GM12878 (cell line): Measurements from ENCODE around the gene ADAMTSL1. TPM values are rescaled to one million over a fixed set of nuclear protein-coding genes. Genes with fewer than 3 reads are reported as not detected.

ENCODE experiments used
- ATAC-seq: fragments of 200-7000 bp; cut with Tn5 transposase; 3 replicates; pipeline ENCODE4 v1.9.1; 2020; ENCODE audit warnings: mild to moderate bottlenecking, moderate library complexity
- BruUV-seq: library from RNA; stranded (reverse); fragments of 400-500 nt; replicated peaks from 2 replicates; lab custom pipeline; 2021; lab: Mats Ljungman, UMichigan
- CTCF ChIA-PET: fragments of 300-600 bp; sonication (Branson Sonifier 250); formaldehyde crosslinking; extraction: SDS; loops from one replicate; lab custom pipeline; 2021; ENCODE audit warnings: inconsistent platforms; lab: Yijun Ruan, JAX
- POLR2A ChIA-PET: fragments of 350-600 bp; formaldehyde crosslinking; extraction: SDS; loops from one replicate; lab custom pipeline; 2021; ENCODE audit warnings: inconsistent platforms; lab: Charles Lee
- RAD21 ChIA-PET: fragments of 300-600 bp; sonication (Branson Sonifier 250); formaldehyde crosslinking; loops from one replicate; lab custom pipeline; 2023; ENCODE audit warnings: antibody characterized with exemption; ENCODE audit not compliant: unreplicated experiment; lab: Charles Lee
- SMC1A ChIA-PET: fragments of 300-600 bp; sonication (Branson Sonifier 250); formaldehyde crosslinking; loops from one replicate; lab custom pipeline; 2023; ENCODE audit not compliant: unreplicated experiment, uncharacterized antibody; lab: Charles Lee
- DNase-seq: peaks from one replicate; pipeline ENCODE4 v3.0.0-alpha.2; 2011; ENCODE audit warnings: low read depth, low spot score
- FAIRE-seq: peaks from 3 replicates; lab custom pipeline; 2011; peaks lifted over from hg19 to GRCh38; lab: Jason Lieb, UNC
- H2AFZ ChIP-seq: 2 replicates; pipeline ENCODE4 v1.6.0; 2011; ENCODE audit warnings: low read depth, low read length, control low read depth; ENCODE audit not compliant: control insufficient read depth
- H3K27ac ChIP-seq: 2 replicates; pipeline ENCODE4 v1.5.1; 2011; ENCODE audit warnings: control low read depth; ENCODE audit not compliant: control insufficient read depth, insufficient read depth
- H3K27me3 ChIP-seq, 2 experiments: replicated peaks in 1 of 2; 2 replicates each; pipeline versions ENCODE4 v1.6.0 to v1.6.1; 2011; ENCODE audit warnings: low read length in 1 of 2; ENCODE audit not compliant: control insufficient read depth in 2 of 2, insufficient read depth in 2 of 2
- H3K36me3 ChIP-seq, 2 experiments: 2 replicates each; pipeline ENCODE4 v1.5.1; 2011; ENCODE audit warnings: low read length in 1 of 2; ENCODE audit not compliant: control insufficient read depth in 2 of 2, insufficient read depth in 2 of 2
- H3K4me1 ChIP-seq: 2 replicates; pipeline ENCODE4 v1.6.1; 2011; ENCODE audit warnings: mild to moderate bottlenecking, low read length, moderate library complexity, mixed read lengths; ENCODE audit not compliant: control insufficient read depth, insufficient read depth
- H3K4me2 ChIP-seq: 2 replicates; pipeline ENCODE4 v1.6.0; 2011; ENCODE audit warnings: control low read depth; ENCODE audit not compliant: control insufficient read depth, insufficient read depth
- H3K4me3 ChIP-seq: fragments of 200-600 bp; sonication (generic); 2 replicates; pipeline ENCODE4 v1.5.1; 2016
- H3K79me2 ChIP-seq: 2 replicates; pipeline ENCODE4 v1.6.0; 2011; ENCODE audit warnings: low read length; ENCODE audit not compliant: control insufficient read depth, insufficient read depth
- H3K9ac ChIP-seq: 2 replicates; pipeline ENCODE4 v1.8.0; 2011; ENCODE audit warnings: low read length, control low read depth, mixed read lengths; ENCODE audit not compliant: control insufficient read depth, insufficient read depth
- H3K9me3 ChIP-seq: replicated peaks from 3 replicates; pipeline ENCODE4 v1.5.1; 2011; ENCODE audit warnings: mild to moderate bottlenecking, low read length; ENCODE audit not compliant: control insufficient read depth, insufficient read depth
- H4K20me1 ChIP-seq: 2 replicates; pipeline ENCODE4 v1.6.0; 2011; ENCODE audit not compliant: control insufficient read depth, insufficient read depth
- EED ChIP-seq: sonication (generic); IDR thresholded peaks from 2 replicates; pipeline ENCODE4 v1.6.1; 2016; ENCODE audit warnings: antibody characterized with exemption, low read depth
- GABPA ChIP-seq: IDR thresholded peaks from 2 replicates; pipeline ENCODE4 v1.6.1; 2014; ENCODE audit warnings: antibody characterized with exemption, low read depth, mild to moderate bottlenecking, inconsistent platforms
- GATAD2B ChIP-seq: fragments of 450-650 bp; conservative IDR thresholded peaks from 2 replicates; pipeline ENCODE4 v1.6.1; 2017; ENCODE audit warnings: low read depth, mild to moderate bottlenecking, moderate library complexity
- HCFC1 ChIP-seq: fragments of 150-350 bp; IDR thresholded peaks from 2 replicates; pipeline ENCODE4 v1.6.1; 2014; ENCODE audit warnings: low read length
- MYB ChIP-seq: fragments of 150-350 bp; IDR thresholded peaks from 2 replicates; pipeline ENCODE4 v1.6.1; 2014; ENCODE audit warnings: mild to moderate bottlenecking, low read depth, low read length, borderline replicate concordance
- NBN ChIP-seq: fragments of 450-650 bp; IDR thresholded peaks from 2 replicates; pipeline ENCODE4 v1.6.1; 2016
- NFYB ChIP-seq: IDR thresholded peaks from 2 replicates; pipeline ENCODE4 v1.6.1; 2011; ENCODE audit warnings: low read depth, mild to moderate bottlenecking, low read length, improper control_type of control experiment, moderate library complexity; ENCODE audit not compliant: insufficient read depth
- NR2C2 ChIP-seq: IDR thresholded peaks from 2 replicates; pipeline ENCODE4 v1.6.1; 2011; ENCODE audit warnings: borderline replicate concordance, low read depth; ENCODE audit not compliant: control insufficient read depth, insufficient read length
- PAX5 ChIP-seq: IDR thresholded peaks from 2 replicates; pipeline ENCODE4 v1.6.1; 2011; ENCODE audit warnings: low read depth, low read length, borderline replicate concordance
- PAX8 ChIP-seq: fragments of 450-650 bp; IDR thresholded peaks from 2 replicates; pipeline ENCODE4 v1.6.1; 2017; ENCODE audit warnings: mild to moderate bottlenecking, moderate library complexity
- RB1 ChIP-seq: fragments of 450-650 bp; formaldehyde crosslinking; IDR thresholded peaks from 2 replicates; pipeline ENCODE4 v1.6.1; 2017; ENCODE audit warnings: mild to moderate bottlenecking, borderline replicate concordance
- SMAD5 ChIP-seq: IDR thresholded peaks from 2 replicates; pipeline ENCODE4 v1.6.1; 2016; ENCODE audit warnings: antibody characterized with exemption, low read depth
- SMC3 ChIP-seq: IDR thresholded peaks from 2 replicates; pipeline ENCODE4 v1.6.1; 2011; ENCODE audit warnings: low read length, improper control_type of control experiment, borderline replicate concordance
- SREBF1 ChIP-seq: IDR thresholded peaks from 2 replicates; pipeline ENCODE4 v1.6.1; 2012; ENCODE audit warnings: mild to moderate bottlenecking, low read length
- STAT1 ChIP-seq: fragments of 450-650 bp; conservative IDR thresholded peaks from 2 replicates; pipeline ENCODE4 v1.6.1; 2014; ENCODE audit warnings: antibody characterized with exemption, mild to moderate bottlenecking
- SUZ12 ChIP-seq: fragments of 200-600 bp; sonication (generic); IDR thresholded peaks from one replicate; pipeline ENCODE4 v1.6.1; 2018; ENCODE audit warnings: antibody characterized with exemption, mild to moderate bottlenecking; ENCODE audit not compliant: unreplicated experiment
- ZBED1 ChIP-seq: IDR thresholded peaks from 2 replicates; pipeline ENCODE4 v1.6.1; 2016; ENCODE audit warnings: borderline replicate concordance
- WGBS: methylation state at CpG from one replicate; pipeline ENCODE4 v1.1.6; 2016; ENCODE audit warnings: low lambda C conversion rate; ENCODE audit not compliant: insufficient replicate concordance, insufficient coverage; ENCODE audit errors: missing lambda C conversion rate; 5-methylcytosine and 5-hydroxymethylcytosine counted together
- in situ Hi-C: fragments of 300-500 bp; cut with MboI; formaldehyde crosslinking; loops from 9 replicates; pipeline ENCODE4 v1.14.3; 2018; ENCODE audit warnings: mixed read lengths
- intact Hi-C: fragments of 100-400 bp; cut with micrococcal nuclease; formaldehyde crosslinking; loops from one replicate; pipeline ENCODE4 v1.14.2; 2022; ENCODE audit not compliant: unreplicated experiment
- polyA plus RNA-seq, 11 experiments: library from polyadenylated mRNA; depleted of rRNA in 4 of 11; unstranded in 6 of 11; stranded (reverse) in 5 of 11; fragments of >200 nt; fragmentation: Nextera tagmentation in 4 of 11; fragmentation: Illumina TruSeq in 1 of 11; extraction: Ambion mirVana in 4 of 11; extraction: Trizol in 1 of 11; gene quantifications; 1 replicate in 1 of 11; 2 replicates in 10 of 11; pipeline versions ENCODE4 v1.2.1 to v1.2.3, GENCODE V29; 2011 to 2016; ENCODE audit warnings: inconsistent platforms in 2 of 11, missing spikeins in 2 of 11, low read depth in 1 of 11
- total RNA-seq, 4 experiments: library from RNA; depleted of rRNA in 3 of 4; stranded (reverse); fragments of >200 nt in 3 of 4; fragmentation: Illumina TruSeq in 1 of 4; extraction: Trizol in 1 of 4; gene quantifications; 2 replicates each; pipeline versions ENCODE4 v1.2.1 to v1.2.3, GENCODE V29; 2013 to 2021
- TF ChIP-seq, protein P1 (sequence below): fragments of 450-650 bp; IDR thresholded peaks from 2 replicates; pipeline ENCODE4 v1.6.1; 2017; ENCODE audit warnings: borderline replicate concordance
- TF ChIP-seq, protein P2 (sequence below): IDR thresholded peaks from 2 replicates; pipeline ENCODE4 v1.6.1; 2011; ENCODE audit warnings: low read depth, mild to moderate bottlenecking, low read length, moderate library complexity, borderline replicate concordance; ENCODE audit errors: extremely low read depth
- TF ChIP-seq, protein P3 (sequence below): IDR thresholded peaks from 2 replicates; pipeline ENCODE4 v1.6.1; 2012; ENCODE audit warnings: low read length, inconsistent platforms

The ADAMTSL1 gene
- total and polyA plus RNA-seq, 10 of the 15 experiments (the other 5 are each of a cell fraction or from before 2014, with no cell fraction given), result 0.01 to 0.10 (median 0.07) TPM; not detected in 6

DNA sequence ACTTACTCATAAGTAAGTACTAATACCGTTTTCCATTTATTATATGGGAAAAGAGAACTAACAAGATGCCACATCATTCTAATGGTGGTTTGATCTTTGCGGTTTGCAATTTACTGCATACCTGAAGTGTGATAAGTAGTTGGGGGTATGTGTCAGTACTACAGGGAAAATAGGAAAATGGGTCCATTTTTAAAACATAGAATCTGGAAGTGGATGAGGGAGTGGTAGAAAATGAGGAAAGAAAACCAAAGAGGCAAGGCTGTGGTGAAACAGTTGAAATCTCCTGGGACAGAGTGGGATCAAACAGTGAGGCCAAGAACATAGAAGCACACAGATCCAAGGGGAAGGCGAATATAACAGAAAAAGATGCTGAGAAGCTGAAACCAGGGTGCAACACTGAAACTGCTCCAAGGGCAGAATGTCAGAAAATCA lies 6.7 kb downstream of the ADAMTSL1 start:
- in situ Hi-C loops, result no loop called here
- no TSS peak for BruUV-seq
- H3K27ac ChIP-seq, result no peak overlapping the region
- no peaks in the 10 kb centered on the region for H4K20me1 ChIP-seq
- no peak for FAIRE-seq
- no peak overlapping the region for H3K4me2 ChIP-seq
- 30% methylated on average over 3 of the region's 3 CpGs for WGBS
- ATAC-seq, result no peak
- no peak overlapping the region for H3K9ac ChIP-seq
- SMC1A ChIA-PET, result no interaction called here
- H3K27me3 ChIP-seq, result no peaks in the 10 kb centered on the region
- H3K79me2 ChIP-seq, result no peaks in the 10 kb centered on the region
- no peak overlapping the region for H2AFZ ChIP-seq
- RAD21 ChIA-PET, result no interaction called here
- no peak for DNase-seq
- H3K9me3 ChIP-seq, result no peaks in the 10 kb centered on the region
- H3K36me3 ChIP-seq, result no peaks in the 10 kb centered on the region
- POLR2A ChIA-PET, result no interaction called here
- TF ChIP-seq, protein P1, sequence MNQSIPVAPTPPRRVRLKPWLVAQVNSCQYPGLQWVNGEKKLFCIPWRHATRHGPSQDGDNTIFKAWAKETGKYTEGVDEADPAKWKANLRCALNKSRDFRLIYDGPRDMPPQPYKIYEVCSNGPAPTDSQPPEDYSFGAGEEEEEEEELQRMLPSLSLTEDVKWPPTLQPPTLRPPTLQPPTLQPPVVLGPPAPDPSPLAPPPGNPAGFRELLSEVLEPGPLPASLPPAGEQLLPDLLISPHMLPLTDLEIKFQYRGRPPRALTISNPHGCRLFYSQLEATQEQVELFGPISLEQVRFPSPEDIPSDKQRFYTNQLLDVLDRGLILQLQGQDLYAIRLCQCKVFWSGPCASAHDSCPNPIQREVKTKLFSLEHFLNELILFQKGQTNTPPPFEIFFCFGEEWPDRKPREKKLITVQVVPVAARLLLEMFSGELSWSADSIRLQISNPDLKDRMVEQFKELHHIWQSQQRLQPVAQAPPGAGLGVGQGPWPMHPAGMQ, result no peak
- no peak for TF ChIP-seq ZBED1
- TF ChIP-seq, protein P2, sequence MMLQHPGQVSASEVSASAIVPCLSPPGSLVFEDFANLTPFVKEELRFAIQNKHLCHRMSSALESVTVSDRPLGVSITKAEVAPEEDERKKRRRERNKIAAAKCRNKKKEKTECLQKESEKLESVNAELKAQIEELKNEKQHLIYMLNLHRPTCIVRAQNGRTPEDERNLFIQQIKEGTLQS, result no peak
- no peak for TF ChIP-seq HCFC1
- TF ChIP-seq PAX8, result no peak
- no peak for TF ChIP-seq SMAD5
- TF ChIP-seq NBN, result no peak
- no peak for TF ChIP-seq PAX5
- TF ChIP-seq STAT1, result no peak
- no peak for TF ChIP-seq NFYB
- TF ChIP-seq, protein P3, sequence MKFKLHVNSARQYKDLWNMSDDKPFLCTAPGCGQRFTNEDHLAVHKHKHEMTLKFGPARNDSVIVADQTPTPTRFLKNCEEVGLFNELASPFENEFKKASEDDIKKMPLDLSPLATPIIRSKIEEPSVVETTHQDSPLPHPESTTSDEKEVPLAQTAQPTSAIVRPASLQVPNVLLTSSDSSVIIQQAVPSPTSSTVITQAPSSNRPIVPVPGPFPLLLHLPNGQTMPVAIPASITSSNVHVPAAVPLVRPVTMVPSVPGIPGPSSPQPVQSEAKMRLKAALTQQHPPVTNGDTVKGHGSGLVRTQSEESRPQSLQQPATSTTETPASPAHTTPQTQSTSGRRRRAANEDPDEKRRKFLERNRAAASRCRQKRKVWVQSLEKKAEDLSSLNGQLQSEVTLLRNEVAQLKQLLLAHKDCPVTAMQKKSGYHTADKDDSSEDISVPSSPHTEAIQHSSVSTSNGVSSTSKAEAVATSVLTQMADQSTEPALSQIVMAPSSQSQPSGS, result no peak
- TF ChIP-seq MYB, result no peak
- no peak for TF ChIP-seq RB1
- TF ChIP-seq GABPA, result no peak
- TF ChIP-seq SUZ12, result no peak
- no peak for TF ChIP-seq GATAD2B
- TF ChIP-seq SMC3, result no peak
- no peak for TF ChIP-seq EED
- TF ChIP-seq SREBF1, result no peak
- no peak for TF ChIP-seq NR2C2
- CTCF ChIA-PET, result interaction anchor here (0.6 kb wide), 1 partner anchor 157 kb away, joined by 3 read pairs; no protein-coding TSS in a partner anchor
- no peak overlapping the region for H3K4me3 ChIP-seq
- intact Hi-C loops, result no loop called here
- H3K4me1 ChIP-seq, result no peaks in the 10 kb centered on the region
